HCT116 (cell line): ENCODE measurements around the gene PRKAG3.

Source experiments
- CEBPB ChIP-seq: IDR thresholded peaks from 2 replicates; pipeline ENCODE4 v1.6.1; 2012; ENCODE audit warnings: low read depth
- EZH2phosphoT487 ChIP-seq: fragments of 200-600 bp; IDR thresholded peaks from 2 replicates; pipeline ENCODE4 v1.6.1; 2018; ENCODE audit warnings: antibody characterized with exemption, borderline replicate concordance
- POLR2A ChIP-seq: IDR thresholded peaks from 2 replicates; pipeline ENCODE4 v1.7.0; 2011; ENCODE audit warnings: borderline replicate concordance; ENCODE audit not compliant: insufficient read depth, insufficient read length; ENCODE audit errors: extremely low read depth
- POLR2AphosphoS5 ChIP-seq: IDR thresholded peaks from 2 replicates; pipeline ENCODE4 v1.6.1; 2011; ENCODE audit warnings: mild to moderate bottlenecking, low read depth, low read length, moderate library complexity
- REST ChIP-seq: IDR thresholded peaks from 2 replicates; pipeline ENCODE4 v1.6.1; 2012; ENCODE audit warnings: low read depth
- SP1 ChIP-seq: IDR thresholded peaks from 2 replicates; pipeline ENCODE4 v1.6.1; 2012; ENCODE audit warnings: low read depth
- YY1 ChIP-seq: IDR thresholded peaks from 2 replicates; pipeline ENCODE4 v1.6.1; 2011; ENCODE audit warnings: low read length, low read depth, moderate library complexity, mild to moderate bottlenecking; ENCODE audit not compliant: insufficient replicate concordance; ENCODE audit errors: extremely low read depth
- ZNF274 ChIP-seq: fragments of 200-500 bp; sonication (Bioruptor generic); IDR thresholded peaks from 2 replicates; pipeline ENCODE4 v1.6.1; 2014; ENCODE audit warnings: mild to moderate bottlenecking, low read depth, low read length, inconsistent platforms
- TF ChIP-seq, protein P1 (sequence below), 3 experiments: fragments of 200-600 bp in 1 of 3; sonication (generic) in 1 of 3; IDR thresholded peaks in 2 of 3; conservative IDR thresholded peaks in 1 of 3; 2 replicates each; pipeline ENCODE4 v1.5.1; 2012 to 2017; ENCODE audit warnings: low read depth in 2 of 3, low read length in 2 of 3, antibody characterized with exemption in 1 of 3, borderline replicate concordance in 1 of 3, control low read depth in 1 of 3, mild to moderate bottlenecking in 1 of 3, mixed read lengths in 1 of 3, mixed run types in 1 of 3, moderate library complexity in 1 of 3; ENCODE audit not compliant: insufficient read depth in 1 of 3
- TF ChIP-seq, protein P2 (sequence below): IDR thresholded peaks from 2 replicates; pipeline ENCODE4 v1.6.1; 2012

DNA sequence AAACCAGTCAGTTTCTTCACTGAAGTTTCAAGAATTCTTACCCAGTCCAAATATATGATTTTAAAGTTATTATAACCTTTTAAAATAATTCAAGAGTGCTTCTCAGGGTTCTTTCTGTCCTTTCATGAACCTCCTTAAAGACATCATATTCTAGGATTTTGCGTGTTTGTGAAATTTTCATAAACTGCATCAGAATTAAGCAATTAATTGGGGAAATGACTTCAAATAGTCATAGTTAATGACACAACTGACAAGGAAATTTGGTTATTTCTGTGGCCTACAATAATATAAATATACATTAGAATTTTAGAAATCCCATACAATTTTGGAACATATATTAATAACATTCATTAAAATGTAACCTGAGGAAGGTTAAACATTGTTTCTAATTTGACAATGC is 39.2 kb downstream of the PRKAG3 start:
- TF ChIP-seq, protein P1, sequence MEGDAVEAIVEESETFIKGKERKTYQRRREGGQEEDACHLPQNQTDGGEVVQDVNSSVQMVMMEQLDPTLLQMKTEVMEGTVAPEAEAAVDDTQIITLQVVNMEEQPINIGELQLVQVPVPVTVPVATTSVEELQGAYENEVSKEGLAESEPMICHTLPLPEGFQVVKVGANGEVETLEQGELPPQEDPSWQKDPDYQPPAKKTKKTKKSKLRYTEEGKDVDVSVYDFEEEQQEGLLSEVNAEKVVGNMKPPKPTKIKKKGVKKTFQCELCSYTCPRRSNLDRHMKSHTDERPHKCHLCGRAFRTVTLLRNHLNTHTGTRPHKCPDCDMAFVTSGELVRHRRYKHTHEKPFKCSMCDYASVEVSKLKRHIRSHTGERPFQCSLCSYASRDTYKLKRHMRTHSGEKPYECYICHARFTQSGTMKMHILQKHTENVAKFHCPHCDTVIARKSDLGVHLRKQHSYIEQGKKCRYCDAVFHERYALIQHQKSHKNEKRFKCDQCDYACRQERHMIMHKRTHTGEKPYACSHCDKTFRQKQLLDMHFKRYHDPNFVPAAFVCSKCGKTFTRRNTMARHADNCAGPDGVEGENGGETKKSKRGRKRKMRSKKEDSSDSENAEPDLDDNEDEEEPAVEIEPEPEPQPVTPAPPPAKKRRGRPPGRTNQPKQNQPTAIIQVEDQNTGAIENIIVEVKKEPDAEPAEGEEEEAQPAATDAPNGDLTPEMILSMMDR (IDR thresholded peaks at IDR 0.05 in 2 of 3, conservative IDR thresholded peaks at IDR 0.05 in 1 of 3; ENCODE audit: borderline replicate concordance in 1 of 3, insufficient read depth in 1 of 3, low read depth in 2 of 3, low read length in 2 of 3), result no peak
- TF ChIP-seq POLR2AphosphoS5, result no peak
- TF ChIP-seq EZH2phosphoT487, result no peak
- TF ChIP-seq ZNF274, result no peak
- no peak for TF ChIP-seq SP1
- TF ChIP-seq REST, result no peak
- no peak for TF ChIP-seq POLR2A
- TF ChIP-seq CEBPB, result no peak
- TF ChIP-seq YY1, result no peak
- TF ChIP-seq, protein P2, sequence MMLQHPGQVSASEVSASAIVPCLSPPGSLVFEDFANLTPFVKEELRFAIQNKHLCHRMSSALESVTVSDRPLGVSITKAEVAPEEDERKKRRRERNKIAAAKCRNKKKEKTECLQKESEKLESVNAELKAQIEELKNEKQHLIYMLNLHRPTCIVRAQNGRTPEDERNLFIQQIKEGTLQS, result no peak
